HCT116 (cell line): ENCODE data around the gene BEND5. TPM values are rescaled to one million over a fixed set of nuclear protein-coding genes. Genes with fewer than 3 reads are reported as not detected.

Experiments used
- ATAC-seq: fragments of 200-7000 bp; cut with Tn5 transposase; 2 replicates; pipeline ENCODE4 v1.9.1; 2020; ENCODE audit warnings: mild to moderate bottlenecking, moderate library complexity
- BruUV-seq: library from RNA; stranded (reverse); fragments of 400-500 nt; replicated peaks from 2 replicates; lab custom pipeline; 2021; lab: Mats Ljungman, UMichigan
- CTCF ChIA-PET: fragments of 300-600 bp; sonication (Branson Sonifier 250); formaldehyde crosslinking; loops from one replicate; lab custom pipeline; 2021; ENCODE audit warnings: antibody characterized with exemption; lab: Charles Lee
- POLR2A ChIA-PET: fragments of 300-600, 350-600 bp; sonication (Branson Sonifier 250); formaldehyde crosslinking; loops from one replicate; lab custom pipeline; 2021; ENCODE audit warnings: antibody characterized with exemption; lab: Charles Lee
- RAD21 ChIA-PET, 2 experiments: fragments of 300-600 bp; sonication (Branson Sonifier 250); formaldehyde crosslinking; loops; one replicate each; lab custom pipeline; 2023; ENCODE audit warnings: low total read pairs in 2 of 2; ENCODE audit not compliant: uncharacterized antibody in 2 of 2, unreplicated experiment in 2 of 2, low non-redundant PET in 1 of 2; lab: Charles Lee
- DNase-seq: peaks from one replicate; pipeline ENCODE4 v3.0.0-alpha.2; 2010; ENCODE audit warnings: low read depth, low spot score
- H2AFZ ChIP-seq: fragments of 200-600 bp; shearing (Covaris generic), sonication (generic); 2 replicates; pipeline ENCODE4 v1.6.1; 2017; ENCODE audit warnings: low read depth, mixed run types, mixed read lengths, antibody characterized with exemption, low read length; ENCODE audit not compliant: poor library complexity, severe bottlenecking
- H3K27ac ChIP-seq: 2 replicates; pipeline ENCODE4 v1.5.1; 2012; ENCODE audit warnings: low read depth, low read length
- H3K27me3 ChIP-seq: fragments of 200-600 bp; sonication (generic); 2 replicates; pipeline ENCODE4 v1.6.1; 2016; ENCODE audit warnings: mixed run types, low read length, mixed read lengths; ENCODE audit not compliant: insufficient read depth
- H3K36me3 ChIP-seq, 2 experiments: fragments of 200-500 bp in 1 of 2; fragments of 200-600 bp in 1 of 2; sonication (Bioruptor generic) in 1 of 2; sonication (generic) in 1 of 2; 2 replicates each; pipeline versions ENCODE4 v1.5.1 to v1.6.1; 2014 to 2016; ENCODE audit warnings: low read length in 2 of 2, inconsistent platforms in 1 of 2, mixed read lengths in 1 of 2, mixed run types in 1 of 2; ENCODE audit not compliant: insufficient read depth in 2 of 2, control insufficient read depth in 1 of 2
- H3K4me1 ChIP-seq, 2 experiments: fragments of 200-600 bp in 1 of 2; sonication (generic) in 1 of 2; 2 replicates each; pipeline versions ENCODE4 v1.5.1 to v1.6.1; 2012 to 2017; ENCODE audit warnings: low read length in 2 of 2, inconsistent platforms in 1 of 2, mild to moderate bottlenecking in 1 of 2, mixed read lengths in 1 of 2, mixed run types in 1 of 2, moderate library complexity in 1 of 2; ENCODE audit not compliant: insufficient read depth in 2 of 2, control insufficient read depth in 1 of 2
- H3K4me2 ChIP-seq: fragments of 200-600 bp; sonication (generic); 2 replicates; pipeline ENCODE4 v1.6.1; 2017; ENCODE audit warnings: mixed run types, low read length, mixed read lengths
- H3K4me3 ChIP-seq, 2 experiments: fragments of 200-600 bp in 1 of 2; sonication (generic) in 1 of 2; replicated peaks in 1 of 2; 2 replicates each; pipeline ENCODE4 v1.5.1; 2011 to 2016; ENCODE audit warnings: low read length in 2 of 2, control low read depth in 1 of 2, low read depth in 1 of 2, mild to moderate bottlenecking in 1 of 2, mixed read lengths in 1 of 2, mixed run types in 1 of 2
- H3K79me2 ChIP-seq: fragments of 200-600 bp; sonication (generic); 2 replicates; pipeline ENCODE4 v1.6.1; 2017; ENCODE audit warnings: mild to moderate bottlenecking, mixed run types, low read length, moderate library complexity, mixed read lengths; ENCODE audit not compliant: insufficient read depth
- H3K9ac ChIP-seq: fragments of 200-600 bp; sonication (generic); 2 replicates; pipeline ENCODE4 v1.6.1; 2016; ENCODE audit warnings: low read length, mixed read lengths
- H3K9me2 ChIP-seq: fragments of 200-600 bp; sonication (generic), shearing (Covaris generic); 2 replicates; pipeline ENCODE4 v1.6.1; 2017; ENCODE audit warnings: mixed run types, mild to moderate bottlenecking, moderate library complexity; ENCODE audit not compliant: insufficient read depth
- H3K9me3 ChIP-seq, 2 experiments: fragments of 200-500 bp in 1 of 2; fragments of 200-600 bp in 1 of 2; sonication (Bioruptor generic) in 1 of 2; sonication (generic) in 1 of 2; 2 replicates each; pipeline ENCODE4 v1.6.1; 2014 to 2017; ENCODE audit warnings: low read length in 2 of 2, mixed read lengths in 2 of 2, inconsistent platforms in 1 of 2, low read depth in 1 of 2, mild to moderate bottlenecking in 1 of 2, mixed run types in 1 of 2, moderate library complexity in 1 of 2; ENCODE audit not compliant: control insufficient read depth in 1 of 2, insufficient read depth in 1 of 2
- H4K20me1 ChIP-seq: fragments of 200-600 bp; sonication (generic), shearing (Covaris generic); 2 replicates; pipeline ENCODE4 v1.6.1; 2017; ENCODE audit warnings: mixed run types, mild to moderate bottlenecking, moderate library complexity; ENCODE audit not compliant: insufficient read depth
- CBX3 ChIP-seq: IDR thresholded peaks from 2 replicates; pipeline ENCODE4 v1.6.1; 2012; ENCODE audit warnings: low read depth
- ELF1 ChIP-seq: IDR thresholded peaks from 2 replicates; pipeline ENCODE4 v1.6.1; 2012; ENCODE audit warnings: low read depth, borderline replicate concordance
- EZH2phosphoT487 ChIP-seq: fragments of 200-600 bp; IDR thresholded peaks from 2 replicates; pipeline ENCODE4 v1.6.1; 2018; ENCODE audit warnings: antibody characterized with exemption, borderline replicate concordance
- FOSL1 ChIP-seq: IDR thresholded peaks from 2 replicates; pipeline ENCODE4 v1.6.1; 2012; ENCODE audit warnings: low read depth
- JUND ChIP-seq: IDR thresholded peaks from 2 replicates; pipeline ENCODE4 v1.6.1; 2012
- SIN3A ChIP-seq: IDR thresholded peaks from 2 replicates; pipeline ENCODE4 v1.6.1; 2012; ENCODE audit warnings: low read depth
- SP1 ChIP-seq: IDR thresholded peaks from 2 replicates; pipeline ENCODE4 v1.6.1; 2012; ENCODE audit warnings: low read depth
- SRF ChIP-seq: IDR thresholded peaks from 2 replicates; pipeline ENCODE4 v1.6.1; 2012; ENCODE audit warnings: low read depth
- ZNF274 ChIP-seq: fragments of 200-500 bp; sonication (Bioruptor generic); IDR thresholded peaks from 2 replicates; pipeline ENCODE4 v1.6.1; 2014; ENCODE audit warnings: mild to moderate bottlenecking, low read depth, low read length, inconsistent platforms
- intact Hi-C: fragments of 100-400 bp; cut with micrococcal nuclease; formaldehyde crosslinking; loops from 2 replicates; pipeline ENCODE4 v1.10.0; 2022
- total RNA-seq: library from RNA; stranded (reverse); gene quantifications from one replicate; pipeline ENCODE4 v1.2.1, GENCODE V29; 2021; ENCODE audit not compliant: unreplicated experiment
- TF ChIP-seq, protein P1 (sequence below): IDR thresholded peaks from 2 replicates; pipeline ENCODE4 v1.6.1; 2012; ENCODE audit warnings: low read depth

Gene BEND5
- total RNA-seq, 1 experiment from 2014 or later: not detected

DNA sequence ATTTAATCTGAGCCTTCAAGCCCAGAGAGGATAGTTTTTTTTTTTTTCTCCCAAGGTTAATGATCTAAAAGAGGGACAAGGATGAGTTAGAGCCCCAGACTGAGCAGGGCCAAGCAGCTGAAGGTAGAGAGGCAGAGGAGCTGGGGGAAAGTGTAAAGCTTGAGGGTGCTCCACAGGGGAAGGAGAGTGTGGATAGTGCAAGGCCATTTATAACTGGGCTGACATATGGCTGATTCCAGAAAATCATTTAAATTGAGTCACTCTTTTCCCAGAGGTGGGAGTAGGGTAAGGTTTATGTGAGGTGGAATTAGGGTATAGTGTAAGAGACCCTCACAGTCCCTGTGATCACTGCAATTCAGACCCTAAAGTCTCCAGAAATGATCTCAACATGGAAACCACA lies 55.8 kb downstream of the BEND5 start:
- no peak overlapping the region for H3K4me3 ChIP-seq
- CTCF ChIA-PET: no interaction called here
- ATAC-seq: no peak

More for the DNA sequence above, 55.8 kb downstream of the BEND5 start:
- no peak for DNase-seq
- Histone ChIP-seq H3K9me2 (no peaks in the 10 kb centered on the region), H3K4me1 (no peaks in the 10 kb centered on the region), H2AFZ (no peak overlapping the region), H3K36me3 (no peaks in the 10 kb centered on the region; a peak in 1 of 4 replicates), H3K27me3 (peaks cover 33% of the 10 kb centered on the region), H3K9ac (no peak overlapping the region), H4K20me1 (no peaks in the 10 kb centered on the region), H3K27ac (no peak overlapping the region), H3K9me3 (no peaks in the 10 kb centered on the region), H3K4me2 (no peak overlapping the region), H3K79me2 (no peaks in the 10 kb centered on the region)
- intact Hi-C loops: no loop called here
- TF ChIP-seq, protein P1, sequence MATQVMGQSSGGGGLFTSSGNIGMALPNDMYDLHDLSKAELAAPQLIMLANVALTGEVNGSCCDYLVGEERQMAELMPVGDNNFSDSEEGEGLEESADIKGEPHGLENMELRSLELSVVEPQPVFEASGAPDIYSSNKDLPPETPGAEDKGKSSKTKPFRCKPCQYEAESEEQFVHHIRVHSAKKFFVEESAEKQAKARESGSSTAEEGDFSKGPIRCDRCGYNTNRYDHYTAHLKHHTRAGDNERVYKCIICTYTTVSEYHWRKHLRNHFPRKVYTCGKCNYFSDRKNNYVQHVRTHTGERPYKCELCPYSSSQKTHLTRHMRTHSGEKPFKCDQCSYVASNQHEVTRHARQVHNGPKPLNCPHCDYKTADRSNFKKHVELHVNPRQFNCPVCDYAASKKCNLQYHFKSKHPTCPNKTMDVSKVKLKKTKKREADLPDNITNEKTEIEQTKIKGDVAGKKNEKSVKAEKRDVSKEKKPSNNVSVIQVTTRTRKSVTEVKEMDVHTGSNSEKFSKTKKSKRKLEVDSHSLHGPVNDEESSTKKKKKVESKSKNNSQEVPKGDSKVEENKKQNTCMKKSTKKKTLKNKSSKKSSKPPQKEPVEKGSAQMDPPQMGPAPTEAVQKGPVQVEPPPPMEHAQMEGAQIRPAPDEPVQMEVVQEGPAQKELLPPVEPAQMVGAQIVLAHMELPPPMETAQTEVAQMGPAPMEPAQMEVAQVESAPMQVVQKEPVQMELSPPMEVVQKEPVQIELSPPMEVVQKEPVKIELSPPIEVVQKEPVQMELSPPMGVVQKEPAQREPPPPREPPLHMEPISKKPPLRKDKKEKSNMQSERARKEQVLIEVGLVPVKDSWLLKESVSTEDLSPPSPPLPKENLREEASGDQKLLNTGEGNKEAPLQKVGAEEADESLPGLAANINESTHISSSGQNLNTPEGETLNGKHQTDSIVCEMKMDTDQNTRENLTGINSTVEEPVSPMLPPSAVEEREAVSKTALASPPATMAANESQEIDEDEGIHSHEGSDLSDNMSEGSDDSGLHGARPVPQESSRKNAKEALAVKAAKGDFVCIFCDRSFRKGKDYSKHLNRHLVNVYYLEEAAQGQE: no peak
- TF ChIP-seq EZH2phosphoT487 (no peak), ZNF274 (no peak), SIN3A (no peak), ELF1 (no peak), SRF (no peak), CBX3 (no peak), SP1 (no peak), FOSL1 (no peak), JUND (no peak)
- no TSS peak for BruUV-seq
- RAD21 ChIA-PET: no interaction called here
- POLR2A ChIA-PET: no interaction called here
